Measurements from ENCODE around the gene MS4A18.

MS4A18 gene

DNA sequence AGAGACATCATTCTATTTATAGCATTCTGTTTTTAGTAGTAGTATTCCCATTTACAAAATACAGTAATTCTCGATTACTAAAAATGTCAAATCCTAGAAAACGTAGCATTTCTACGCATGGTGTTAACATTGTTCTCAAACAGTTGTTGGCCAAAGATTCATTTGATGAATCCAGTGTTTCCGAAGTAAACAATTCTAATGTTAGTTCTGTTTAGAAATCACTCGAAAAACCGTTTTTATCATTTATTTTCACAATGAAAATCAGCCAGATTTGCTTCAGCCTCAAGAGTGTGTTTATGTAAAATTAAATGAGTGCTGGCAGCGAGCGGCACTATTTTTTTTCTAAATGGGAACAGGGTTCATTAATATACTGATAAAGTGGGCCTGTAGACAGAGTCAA lies 7.1 kb downstream of the MS4A18 start:
- no peaks in the 10 kb centered on the region for H3K36me3 ChIP-seq (ENCODE audit: control insufficient read depth, insufficient read depth, low read length)
- no peaks in the 10 kb centered on the region for H3K4me1 ChIP-seq (ENCODE audit: control insufficient read depth, insufficient read depth, low read length)
- H3K4me3 ChIP-seq (ENCODE audit: insufficient read depth, low read depth, low read length): no peak overlapping the region
- WGBS, 2 experiments: 94 to 97% methylated on average over 8 of the region's 8 CpGs
- no peaks in the 10 kb centered on the region for H3K27me3 ChIP-seq (ENCODE audit: control insufficient read depth, insufficient read depth, low read length, poor library complexity, severe bottlenecking)
- H3K27ac ChIP-seq (ENCODE audit: insufficient read depth, low read depth, low read length, poor library complexity, severe bottlenecking): no peak overlapping the region
- no peaks in the 10 kb centered on the region for H3K9me3 ChIP-seq (ENCODE audit: control insufficient read depth, low read length)

DNA sequence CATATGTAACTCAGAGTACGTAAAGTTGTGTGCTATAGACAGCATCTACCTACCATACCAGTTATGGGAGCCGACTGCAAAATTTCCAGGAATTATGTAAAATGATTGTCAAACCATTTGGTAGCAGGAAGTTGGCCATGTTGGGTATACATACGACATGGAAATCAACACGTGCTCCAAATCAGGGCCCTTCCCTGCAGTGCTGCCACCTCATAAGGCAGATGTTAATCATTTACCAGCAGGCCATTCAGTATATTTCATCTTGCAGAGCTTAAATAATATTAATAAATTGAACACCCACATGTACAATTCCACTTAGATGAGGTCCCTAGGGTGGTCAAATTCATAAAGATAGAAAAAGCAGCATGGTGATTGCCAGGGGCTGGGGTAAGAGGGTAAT lies 9.8 kb downstream of the MS4A18 start:
- Histone ChIP-seq H3K27me3 (ENCODE audit: control insufficient read depth, insufficient read depth, low read length, poor library complexity, severe bottlenecking) (no peaks in the 10 kb centered on the region), H3K27ac (ENCODE audit: insufficient read depth, low read depth, low read length, poor library complexity, severe bottlenecking) (no peak overlapping the region), H3K4me1 (ENCODE audit: control insufficient read depth, insufficient read depth, low read length) (no peaks in the 10 kb centered on the region), H3K4me3 (ENCODE audit: insufficient read depth, low read depth, low read length) (no peak overlapping the region), H3K36me3 (ENCODE audit: control insufficient read depth, insufficient read depth, low read length) (no peaks in the 10 kb centered on the region), H3K9me3 (ENCODE audit: control insufficient read depth, low read length) (no peaks in the 10 kb centered on the region)
- 93 to 94% methylated on average over 3 to 4 of the region's 4 CpGs for WGBS, 2 experiments

DNA sequence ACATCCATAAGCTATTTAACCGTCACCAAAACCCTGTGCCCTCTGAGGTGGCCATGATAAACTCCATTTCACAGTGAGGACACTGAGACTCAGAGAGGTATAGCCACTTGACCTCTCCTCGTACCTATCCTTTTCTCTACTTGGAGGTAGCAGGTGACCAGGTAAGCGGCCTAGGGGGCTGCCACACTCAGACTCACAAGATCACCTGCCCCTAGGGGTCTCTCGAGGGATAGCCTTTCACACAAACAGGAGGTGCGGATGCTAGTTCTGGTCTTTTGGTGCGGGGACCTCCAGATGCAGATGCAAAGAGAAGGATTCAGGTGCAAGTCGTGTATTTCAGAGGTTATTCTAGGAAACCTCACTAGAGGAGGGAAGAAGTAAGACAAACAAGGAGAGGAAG lies 14.6 kb downstream of the MS4A18 start:
- H3K36me3 ChIP-seq (ENCODE audit: control insufficient read depth, insufficient read depth, low read length): no peaks in the 10 kb centered on the region
- H3K4me3 ChIP-seq (ENCODE audit: insufficient read depth, low read depth, low read length): no peak overlapping the region
- no peaks in the 10 kb centered on the region for H3K27me3 ChIP-seq (ENCODE audit: control insufficient read depth, insufficient read depth, low read length, poor library complexity, severe bottlenecking)
- H3K4me1 ChIP-seq (ENCODE audit: control insufficient read depth, insufficient read depth, low read length): no peaks in the 10 kb centered on the region
- H3K9me3 ChIP-seq (ENCODE audit: control insufficient read depth, low read length): no peaks in the 10 kb centered on the region
- 82 to 83% methylated on average over 7 of the region's 7 CpGs for WGBS, 2 experiments
- no peak overlapping the region for H3K27ac ChIP-seq (ENCODE audit: insufficient read depth, low read depth, low read length, poor library complexity, severe bottlenecking)

DNA sequence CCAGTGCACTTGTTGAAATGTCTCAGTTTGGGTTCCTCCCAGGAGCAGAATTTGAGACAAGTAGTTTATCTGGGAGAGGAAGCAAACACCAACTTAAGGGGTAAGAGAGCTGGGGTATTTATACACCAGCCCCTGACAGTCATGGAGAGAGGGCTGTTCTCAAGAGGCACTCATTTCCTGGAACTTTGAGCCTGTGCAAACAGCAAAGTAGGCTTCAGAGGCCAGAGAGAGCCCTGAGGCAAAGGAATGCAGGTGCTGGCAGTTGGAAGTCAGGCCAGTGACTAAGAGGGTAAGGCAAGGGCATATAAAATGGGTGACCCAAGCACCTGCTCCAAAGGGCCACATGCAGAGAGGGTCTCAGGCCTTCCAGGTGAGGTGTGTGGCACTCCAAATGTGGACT lies 16.1 kb downstream of the MS4A18 start:
- H3K4me1 ChIP-seq (ENCODE audit: control insufficient read depth, insufficient read depth, low read length): no peaks in the 10 kb centered on the region
- no peaks in the 10 kb centered on the region for H3K9me3 ChIP-seq (ENCODE audit: control insufficient read depth, low read length)
- no peaks in the 10 kb centered on the region for H3K36me3 ChIP-seq (ENCODE audit: control insufficient read depth, insufficient read depth, low read length)
- H3K27me3 ChIP-seq (ENCODE audit: control insufficient read depth, insufficient read depth, low read length, poor library complexity, severe bottlenecking): no peaks in the 10 kb centered on the region
- no peak overlapping the region for H3K27ac ChIP-seq (ENCODE audit: insufficient read depth, low read depth, low read length, poor library complexity, severe bottlenecking)
- H3K4me3 ChIP-seq (ENCODE audit: insufficient read depth, low read depth, low read length): no peak overlapping the region

DNA sequence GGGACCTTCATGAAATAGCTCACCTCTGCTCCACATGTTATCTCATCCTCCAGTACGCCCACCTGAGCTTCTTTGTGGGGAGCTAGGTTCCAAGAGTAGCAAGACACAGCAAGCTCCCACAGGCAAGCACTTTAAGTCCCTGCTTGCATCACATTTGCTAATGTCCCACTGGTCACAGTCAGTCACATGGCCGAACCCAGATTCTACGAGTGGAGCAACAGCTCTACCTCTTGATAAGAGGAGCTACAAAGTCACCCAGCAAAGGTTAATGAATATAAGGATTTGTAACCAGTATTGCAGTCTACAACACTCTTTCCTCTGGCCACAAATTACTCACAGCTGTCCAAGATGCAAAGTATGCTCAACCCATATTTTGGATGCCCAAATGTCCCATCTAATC lies 16.9 kb downstream of the MS4A18 start:
- no peak overlapping the region for H3K4me3 ChIP-seq (ENCODE audit: insufficient read depth, low read depth, low read length)
- no peaks in the 10 kb centered on the region for H3K36me3 ChIP-seq (ENCODE audit: control insufficient read depth, insufficient read depth, low read length)
- no peaks in the 10 kb centered on the region for H3K4me1 ChIP-seq (ENCODE audit: control insufficient read depth, insufficient read depth, low read length)
- no peak overlapping the region for H3K27ac ChIP-seq (ENCODE audit: insufficient read depth, low read depth, low read length, poor library complexity, severe bottlenecking)
- no peaks in the 10 kb centered on the region for H3K9me3 ChIP-seq (ENCODE audit: control insufficient read depth, low read length)
- no peaks in the 10 kb centered on the region for H3K27me3 ChIP-seq (ENCODE audit: control insufficient read depth, insufficient read depth, low read length, poor library complexity, severe bottlenecking)
- WGBS, 2 experiments: 94 to 95% methylated on average over 3 of the region's 3 CpGs

DNA sequence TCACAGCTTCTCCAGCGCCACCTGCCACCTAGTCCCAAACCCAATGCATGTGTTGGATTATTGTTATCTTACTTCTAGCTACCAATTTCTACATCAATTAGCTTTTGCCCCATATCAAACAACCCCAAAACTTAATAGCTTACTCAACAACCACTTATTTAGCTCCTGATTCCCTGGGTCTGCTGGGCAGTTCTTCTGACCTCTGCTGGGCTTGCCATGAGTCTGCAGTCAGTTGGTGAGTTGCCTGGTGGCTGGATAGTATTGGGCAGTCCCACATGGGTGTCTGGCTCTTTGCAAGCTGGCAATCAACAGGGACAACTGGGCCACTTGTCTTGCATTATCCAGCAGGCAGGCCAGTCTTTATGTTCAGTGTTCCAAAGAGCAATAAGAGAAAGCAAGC lies 18.5 kb downstream of the MS4A18 start:
- Histone ChIP-seq H3K4me1 (ENCODE audit: control insufficient read depth, insufficient read depth, low read length) (no peaks in the 10 kb centered on the region), H3K27ac (ENCODE audit: insufficient read depth, low read depth, low read length, poor library complexity, severe bottlenecking) (no peak overlapping the region), H3K9me3 (ENCODE audit: control insufficient read depth, low read length) (no peaks in the 10 kb centered on the region), H3K36me3 (ENCODE audit: control insufficient read depth, insufficient read depth, low read length) (no peaks in the 10 kb centered on the region), H3K4me3 (ENCODE audit: insufficient read depth, low read depth, low read length) (no peak overlapping the region), H3K27me3 (ENCODE audit: control insufficient read depth, insufficient read depth, low read length, poor library complexity, severe bottlenecking) (no peaks in the 10 kb centered on the region)
- WGBS, 2 experiments: 92 to 100% methylated on average over 1 of the region's 1 CpG

DNA sequence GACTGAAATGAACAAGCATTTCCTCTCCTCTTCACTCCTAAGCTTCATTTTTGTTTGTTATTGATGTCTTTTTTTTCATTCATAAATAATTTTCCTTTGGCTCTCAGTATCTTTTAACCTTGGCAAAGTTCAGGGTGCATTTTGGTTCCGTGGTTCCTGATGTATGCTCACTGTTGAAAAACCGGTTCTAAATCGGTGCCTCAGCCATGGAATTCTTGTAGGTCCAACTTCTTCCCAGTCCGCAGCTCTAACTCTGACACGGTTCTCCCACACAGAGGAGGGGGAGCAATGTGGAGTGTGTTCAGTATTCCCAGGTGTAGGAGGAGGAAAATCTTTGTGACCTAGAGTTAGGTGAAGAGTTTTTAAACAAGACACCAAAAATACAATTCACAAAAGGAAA lies 19.6 kb downstream of the MS4A18 start:
- Histone ChIP-seq H3K27ac (ENCODE audit: insufficient read depth, low read depth, low read length, poor library complexity, severe bottlenecking) (no peak overlapping the region), H3K4me1 (ENCODE audit: control insufficient read depth, insufficient read depth, low read length) (no peaks in the 10 kb centered on the region), H3K9me3 (ENCODE audit: control insufficient read depth, low read length) (no peaks in the 10 kb centered on the region), H3K4me3 (ENCODE audit: insufficient read depth, low read depth, low read length) (no peak overlapping the region), H3K36me3 (ENCODE audit: control insufficient read depth, insufficient read depth, low read length) (no peaks in the 10 kb centered on the region), H3K27me3 (ENCODE audit: control insufficient read depth, insufficient read depth, low read length, poor library complexity, severe bottlenecking) (no peaks in the 10 kb centered on the region)
- WGBS, 2 experiments: 81 to 84% methylated on average over 5 of the region's 5 CpGs

DNA sequence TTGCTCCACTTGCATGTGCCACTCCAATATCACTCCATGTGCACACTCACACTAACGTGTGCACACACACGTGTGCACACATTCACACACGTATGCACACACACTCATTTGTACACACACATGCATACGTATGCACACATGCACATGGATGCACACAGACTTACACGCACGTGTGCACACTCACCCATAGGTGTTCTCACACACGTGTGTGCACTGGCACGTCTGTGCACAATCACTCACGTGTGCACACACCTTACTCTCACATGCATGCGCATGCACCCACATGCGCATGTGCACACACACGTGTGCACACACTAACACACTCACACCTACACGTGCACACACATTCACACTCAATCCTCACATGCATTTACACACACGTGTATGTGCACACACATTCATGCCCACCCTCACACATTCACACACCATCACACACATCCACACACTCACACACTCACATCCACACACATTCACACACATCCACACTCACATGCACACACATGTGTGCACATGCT lies 22.9 kb downstream of the MS4A18 start:
- Histone ChIP-seq H3K4me1 (ENCODE audit: control insufficient read depth, insufficient read depth, low read length) (no peaks in the 10 kb centered on the region), H3K27ac (ENCODE audit: insufficient read depth, low read depth, low read length, poor library complexity, severe bottlenecking) (no peak overlapping the region), H3K4me3 (ENCODE audit: insufficient read depth, low read depth, low read length) (no peak overlapping the region), H3K36me3 (ENCODE audit: control insufficient read depth, insufficient read depth, low read length) (no peaks in the 10 kb centered on the region), H3K27me3 (ENCODE audit: control insufficient read depth, insufficient read depth, low read length, poor library complexity, severe bottlenecking) (no peaks in the 10 kb centered on the region), H3K9me3 (ENCODE audit: control insufficient read depth, low read length) (no peaks in the 10 kb centered on the region)
- 93 to 95% methylated on average over 14 of the region's 14 CpGs for WGBS, 2 experiments

DNA sequence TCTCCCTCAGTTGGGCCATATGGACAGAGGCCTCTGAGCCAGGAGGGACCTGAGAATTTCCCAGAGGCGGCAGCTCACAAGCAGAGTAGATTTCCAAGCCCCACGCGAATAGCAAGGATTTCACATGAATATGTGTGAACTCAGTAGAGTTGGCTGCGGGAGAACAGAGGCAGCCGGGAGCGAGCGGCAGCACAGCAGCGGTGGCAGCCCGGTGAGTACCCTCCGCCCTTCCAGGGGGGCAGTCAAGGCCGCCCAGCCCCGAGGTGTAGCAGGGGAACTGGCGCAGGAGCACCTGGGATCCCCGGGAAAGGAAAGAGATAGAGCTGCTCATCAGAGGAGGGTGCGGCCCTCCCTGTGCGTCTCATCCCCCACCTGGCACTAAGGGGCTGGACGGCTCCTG lies 23.7 kb downstream of the MS4A18 start:
- no peaks in the 10 kb centered on the region for H3K27me3 ChIP-seq (ENCODE audit: control insufficient read depth, insufficient read depth, low read length, poor library complexity, severe bottlenecking)
- H3K4me3 ChIP-seq (ENCODE audit: insufficient read depth, low read depth, low read length): no peak overlapping the region
- H3K4me1 ChIP-seq (ENCODE audit: control insufficient read depth, insufficient read depth, low read length): no peaks in the 10 kb centered on the region
- H3K9me3 ChIP-seq (ENCODE audit: control insufficient read depth, low read length): no peaks in the 10 kb centered on the region
- no peak overlapping the region for H3K27ac ChIP-seq (ENCODE audit: insufficient read depth, low read depth, low read length, poor library complexity, severe bottlenecking)
- WGBS, 2 experiments: 91 to 92% methylated on average over 17 of the region's 17 CpGs
- H3K36me3 ChIP-seq (ENCODE audit: control insufficient read depth, insufficient read depth, low read length): no peaks in the 10 kb centered on the region

DNA sequence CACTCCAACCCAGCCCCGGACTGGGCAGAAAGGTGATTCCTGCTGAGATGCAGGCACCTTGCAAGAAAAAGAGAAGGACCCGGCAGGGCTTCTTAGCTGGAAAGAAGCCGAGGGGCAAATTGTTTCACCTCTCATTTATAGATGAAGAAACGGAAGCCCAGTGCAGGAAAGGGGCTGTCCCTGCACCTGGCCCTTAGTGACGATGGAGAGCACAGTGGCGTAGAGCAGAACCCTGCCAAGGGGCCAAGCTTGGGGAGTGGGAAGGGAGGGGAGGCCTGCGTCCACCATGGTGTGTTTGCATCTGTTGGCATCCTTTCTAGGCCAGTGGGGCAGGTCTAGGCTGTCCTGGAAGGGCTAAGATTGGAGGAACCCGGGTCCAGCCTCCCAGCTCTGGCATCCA lies 24.3 kb downstream of the MS4A18 start:
- 89 to 90% methylated on average over 8 of the region's 8 CpGs for WGBS, 2 experiments
- Histone ChIP-seq H3K4me1 (ENCODE audit: control insufficient read depth, insufficient read depth, low read length) (no peaks in the 10 kb centered on the region), H3K27ac (ENCODE audit: insufficient read depth, low read depth, low read length, poor library complexity, severe bottlenecking) (no peak overlapping the region), H3K4me3 (ENCODE audit: insufficient read depth, low read depth, low read length) (no peak overlapping the region), H3K36me3 (ENCODE audit: control insufficient read depth, insufficient read depth, low read length) (no peaks in the 10 kb centered on the region), H3K27me3 (ENCODE audit: control insufficient read depth, insufficient read depth, low read length, poor library complexity, severe bottlenecking) (no peaks in the 10 kb centered on the region), H3K9me3 (ENCODE audit: control insufficient read depth, low read length) (no peaks in the 10 kb centered on the region)

DNA sequence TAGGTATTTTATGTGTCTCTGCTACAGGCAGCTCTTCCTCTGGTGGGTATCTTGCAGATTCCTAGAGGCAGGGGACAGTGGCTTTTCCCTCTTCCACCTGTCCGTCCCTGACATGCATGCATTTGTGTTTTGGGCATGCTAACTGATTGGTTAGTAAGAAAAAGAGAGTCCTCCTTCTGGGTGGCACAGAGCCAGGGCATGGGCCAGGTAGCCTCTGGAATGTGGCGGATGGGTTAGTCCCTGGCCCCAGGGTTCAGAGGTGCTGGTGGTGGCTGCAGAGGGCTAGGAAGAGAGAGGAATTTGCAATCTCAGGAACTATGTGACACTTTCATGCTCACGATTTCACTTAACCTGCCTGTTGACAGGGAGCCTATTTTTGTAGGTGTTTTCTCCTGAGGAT lies 26.4 kb downstream of the MS4A18 start:
- Histone ChIP-seq H3K27me3 (ENCODE audit: control insufficient read depth, insufficient read depth, low read length, poor library complexity, severe bottlenecking) (no peaks in the 10 kb centered on the region), H3K36me3 (ENCODE audit: control insufficient read depth, insufficient read depth, low read length) (no peaks in the 10 kb centered on the region), H3K4me1 (ENCODE audit: control insufficient read depth, insufficient read depth, low read length) (no peaks in the 10 kb centered on the region), H3K4me3 (ENCODE audit: insufficient read depth, low read depth, low read length) (no peak overlapping the region), H3K9me3 (ENCODE audit: control insufficient read depth, low read length) (no peaks in the 10 kb centered on the region), H3K27ac (ENCODE audit: insufficient read depth, low read depth, low read length, poor library complexity, severe bottlenecking) (no peak overlapping the region)
- WGBS, 2 experiments: 87 to 93% methylated on average over 3 of the region's 3 CpGs

Data from ectodermal cell (in vitro differentiated cells).